ENCODE results near the gene CARD18.

Gene CARD18

DNA sequence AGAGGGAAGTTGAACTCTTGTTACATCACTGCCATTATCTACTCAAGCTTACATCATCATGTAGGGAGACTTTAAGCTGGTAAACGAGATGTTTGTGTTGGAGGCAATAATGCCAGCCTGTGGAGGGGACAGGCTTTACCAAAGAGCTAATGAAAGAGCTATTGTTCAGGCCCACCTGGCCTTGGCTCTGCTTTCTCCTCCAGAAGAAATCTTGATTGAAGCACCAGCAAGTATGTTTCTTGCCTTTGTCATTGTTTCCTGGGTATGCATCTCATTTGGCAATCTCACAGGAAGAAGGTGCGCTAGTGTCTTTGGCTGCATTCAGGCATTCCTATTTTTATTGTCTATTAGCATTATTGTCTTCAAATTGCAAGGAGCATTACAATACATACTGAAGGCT, 16.7 kb upstream of the CARD18 start:
- H3K4me3 ChIP-seq (ENCODE audit: control insufficient read depth, low read depth, low read length) = no peak overlapping the region
- TF ChIP-seq, protein P1, sequence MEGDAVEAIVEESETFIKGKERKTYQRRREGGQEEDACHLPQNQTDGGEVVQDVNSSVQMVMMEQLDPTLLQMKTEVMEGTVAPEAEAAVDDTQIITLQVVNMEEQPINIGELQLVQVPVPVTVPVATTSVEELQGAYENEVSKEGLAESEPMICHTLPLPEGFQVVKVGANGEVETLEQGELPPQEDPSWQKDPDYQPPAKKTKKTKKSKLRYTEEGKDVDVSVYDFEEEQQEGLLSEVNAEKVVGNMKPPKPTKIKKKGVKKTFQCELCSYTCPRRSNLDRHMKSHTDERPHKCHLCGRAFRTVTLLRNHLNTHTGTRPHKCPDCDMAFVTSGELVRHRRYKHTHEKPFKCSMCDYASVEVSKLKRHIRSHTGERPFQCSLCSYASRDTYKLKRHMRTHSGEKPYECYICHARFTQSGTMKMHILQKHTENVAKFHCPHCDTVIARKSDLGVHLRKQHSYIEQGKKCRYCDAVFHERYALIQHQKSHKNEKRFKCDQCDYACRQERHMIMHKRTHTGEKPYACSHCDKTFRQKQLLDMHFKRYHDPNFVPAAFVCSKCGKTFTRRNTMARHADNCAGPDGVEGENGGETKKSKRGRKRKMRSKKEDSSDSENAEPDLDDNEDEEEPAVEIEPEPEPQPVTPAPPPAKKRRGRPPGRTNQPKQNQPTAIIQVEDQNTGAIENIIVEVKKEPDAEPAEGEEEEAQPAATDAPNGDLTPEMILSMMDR (IDR thresholded peaks at IDR 0.05; ENCODE audit: control insufficient read depth, insufficient read depth, low read depth, low read length, missing control alignments) = no peak
- no peak for DNase-seq (ENCODE audit: low read depth)

GRCh38 chr11:105155679-105156078, 16.1 kb upstream of the CARD18 start:
- DNase-seq (ENCODE audit: low read depth) = no peak
- H3K4me3 ChIP-seq (ENCODE audit: control insufficient read depth, low read depth, low read length) = no peak overlapping the region
- TF ChIP-seq, protein P1 (IDR thresholded peaks at IDR 0.05; ENCODE audit: control insufficient read depth, insufficient read depth, low read depth, low read length, missing control alignments) = no peak

DNA sequence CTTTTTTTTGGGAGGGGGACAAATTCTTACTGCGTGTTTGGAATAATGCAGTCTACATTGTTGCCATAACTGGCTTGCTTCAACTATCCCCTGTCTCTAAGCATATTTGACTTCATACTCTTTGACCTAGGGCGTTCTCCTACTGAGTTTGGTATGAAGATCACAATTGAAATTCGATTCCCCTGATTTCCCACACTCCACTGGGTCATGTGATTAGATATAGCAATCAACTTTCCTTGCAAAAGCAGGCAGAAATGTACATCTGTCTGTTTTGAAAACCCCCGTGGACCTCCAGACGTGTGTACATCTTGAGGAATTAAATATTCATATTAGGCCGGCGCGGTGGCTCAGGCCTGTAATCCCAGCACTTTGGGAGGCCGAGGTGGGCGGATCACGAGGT, 13.8 kb upstream of the CARD18 start:
- no peak overlapping the region for H3K4me3 ChIP-seq (ENCODE audit: control insufficient read depth, low read depth, low read length)
- TF ChIP-seq, protein P1 (IDR thresholded peaks at IDR 0.05; ENCODE audit: control insufficient read depth, insufficient read depth, low read depth, low read length, missing control alignments) = no peak
- DNase-seq (ENCODE audit: low read depth) = no peak

DNA sequence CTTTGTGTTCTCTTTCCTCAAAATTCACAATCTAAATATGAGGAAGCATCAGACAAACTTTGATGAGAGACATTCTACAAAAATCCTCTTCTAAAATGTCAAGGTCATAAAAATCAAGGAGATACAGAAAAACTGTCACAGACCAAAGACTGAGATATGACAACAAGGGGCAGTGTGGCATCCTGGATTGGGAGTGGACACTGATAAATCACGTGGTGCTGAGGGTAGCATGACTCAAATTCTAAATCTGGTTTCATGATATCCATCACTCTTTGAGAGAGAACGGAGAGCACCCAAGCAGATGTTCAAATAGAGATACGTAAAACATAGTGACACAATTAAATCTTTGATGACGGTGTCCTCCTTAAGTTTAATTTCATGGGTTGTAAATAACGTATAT, 13.0 kb upstream of the CARD18 start:
- H3K4me3 ChIP-seq (ENCODE audit: control insufficient read depth, low read depth, low read length) = no peak overlapping the region

GRCh38 chr11:105152021-105152512, 12.5 kb upstream of the CARD18 start:
- DNase-seq (ENCODE audit: low read depth) = no peak
- no peak overlapping the region for H3K4me3 ChIP-seq (ENCODE audit: control insufficient read depth, low read depth, low read length)
- TF ChIP-seq, protein P1 (IDR thresholded peaks at IDR 0.05; ENCODE audit: control insufficient read depth, insufficient read depth, low read depth, low read length, missing control alignments) = no peak

More for the DNA sequence above, 13.0 kb upstream of the CARD18 start:
- TF ChIP-seq, protein P1 (IDR thresholded peaks at IDR 0.05; ENCODE audit: control insufficient read depth, insufficient read depth, low read depth, low read length, missing control alignments) = no peak
- DNase-seq (ENCODE audit: low read depth) = no peak

GRCh38 chr11:105149477-105149876, 9.9 kb upstream of the CARD18 start:
- no peak overlapping the region for H3K4me3 ChIP-seq (ENCODE audit: control insufficient read depth, low read depth, low read length)
- TF ChIP-seq, protein P1 (IDR thresholded peaks at IDR 0.05; ENCODE audit: control insufficient read depth, insufficient read depth, low read depth, low read length, missing control alignments) = no peak
- DNase-seq (ENCODE audit: low read depth) = no peak

DNA sequence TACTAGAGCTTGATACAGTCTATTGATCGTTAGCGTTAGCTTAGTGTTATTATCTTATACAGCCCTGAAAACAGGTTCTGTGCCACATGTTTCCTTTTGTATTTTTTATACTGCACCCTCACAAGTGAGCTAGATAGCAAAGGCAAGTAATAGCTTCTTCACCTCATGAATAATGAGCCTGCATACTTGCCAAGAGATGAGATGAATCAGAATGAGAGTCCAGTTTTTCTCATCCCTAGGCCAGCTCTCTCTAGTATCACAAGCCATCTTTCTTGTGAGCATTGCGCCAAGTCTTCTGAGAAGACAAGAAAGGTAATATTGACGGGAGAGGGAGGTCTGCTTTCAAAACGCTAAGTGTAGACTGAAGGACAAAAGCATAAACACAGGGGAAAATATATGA, 8.7 kb upstream of the CARD18 start:
- DNase-seq (ENCODE audit: low read depth) = no peak
- no peak overlapping the region for H3K4me3 ChIP-seq (ENCODE audit: control insufficient read depth, low read depth, low read length)
- TF ChIP-seq, protein P1 (IDR thresholded peaks at IDR 0.05; ENCODE audit: control insufficient read depth, insufficient read depth, low read depth, low read length, missing control alignments) = no peak

All from AG09309 (cell line).